Gastrocnemius medialis (tissue), 4 donors: Measurements from ENCODE around the gene METAP1. TPM values are rescaled to one million over a fixed set of nuclear protein-coding genes. Genes with fewer than 3 reads are reported as not detected.

Source experiments
- ATAC-seq, 2 donors: fragments of 150-250 bp; one replicate each; pipeline ENCODE4 v1.9.1; 2016
- DNase-seq, 2 donors: peaks; one replicate each; pipeline ENCODE4 v3.0.0-alpha.2; 2019
- H3K27ac ChIP-seq, 4 donors: fragments of 200-600 bp; sonication (generic); 1 replicate in 1 of 4; 2 replicates in 3 of 4; pipeline ENCODE4 v1.5.1; 2016 to 2018; ENCODE audit warnings: mild to moderate bottlenecking in 2 of 4, moderate library complexity in 1 of 4
- H3K27me3 ChIP-seq, 3 donors: fragments of 200-600 bp; sonication (generic) in 2 of 3; 1 replicate in 1 of 3; 2 replicates in 2 of 3; pipeline versions ENCODE4 v1.5.1 to v1.6.0; 2016 to 2019; ENCODE audit warnings: mild to moderate bottlenecking in 1 of 3, moderate library complexity in 1 of 3
- H3K36me3 ChIP-seq, 2 donors: fragments of 200-600 bp; sonication (generic) in 1 of 2; one replicate each; pipeline ENCODE4 v1.5.1; 2017 to 2018
- H3K4me1 ChIP-seq, 2 donors: fragments of 200-600 bp; sonication (generic) in 1 of 2; one replicate each; pipeline ENCODE4 v1.5.1; 2016 to 2017; ENCODE audit warnings: mild to moderate bottlenecking in 2 of 2
- H3K4me3 ChIP-seq, 4 donors: fragments of 200-600 bp; sonication (generic) in 3 of 4; 1 replicate in 1 of 4; 2 replicates in 3 of 4; pipeline ENCODE4 v1.5.1; 2016 to 2019; ENCODE audit warnings: mild to moderate bottlenecking in 2 of 4
- H3K9me3 ChIP-seq, 3 donors: fragments of 200-600 bp; sonication (generic) in 2 of 3; 1 replicate in 1 of 3; 2 replicates in 2 of 3; pipeline ENCODE4 v1.5.1; 2016 to 2019
- POLR2A ChIP-seq, 2 donors: fragments of 450-650 bp; IDR thresholded peaks; one replicate each; pipeline ENCODE4 v1.6.1; 2017; ENCODE audit warnings: antibody characterized with exemption in 2 of 2, mild to moderate bottlenecking in 2 of 2, moderate library complexity in 2 of 2
- in situ Hi-C, 4 donors: fragments of 200-750 bp; cut with MboI; loops; one replicate each; pipeline versions ENCODE4 v1.15.0 to v1.8.0; 2017; ENCODE audit warnings: low sequenced_read_pairs in 4 of 4
- intact Hi-C: fragments of 100-400 bp; cut with DNase I; formaldehyde crosslinking; loops from one replicate; pipeline ENCODE4 v1.15.1; 2023; ENCODE audit warnings: low total_unique reads
- total RNA-seq, 4 donors: library from RNA; depleted of rRNA; stranded (reverse); fragments of >200 nt; gene quantifications; one replicate each; pipeline versions ENCODE4 v1.1.0 to v1.2.3, GENCODE V29; 2016
- TF ChIP-seq, protein P1 (sequence below), 5 experiments: fragments of 450-650 bp in 3 of 5; fragments of 200-600 bp in 2 of 5; sonication (generic) in 2 of 5; IDR thresholded peaks in 4 of 5; conservative IDR thresholded peaks in 1 of 5; 1 replicate in 4 of 5; 2 replicates in 1 of 5; pipeline ENCODE4 v1.5.1; 2016 to 2019; ENCODE audit warnings: antibody characterized with exemption in 5 of 5, mild to moderate bottlenecking in 3 of 5, moderate library complexity in 3 of 5

The METAP1 gene
- total RNA-seq, 4 donors from 2014 or later = 33.3 to 45.0 (median 37.9) TPM

DNA sequence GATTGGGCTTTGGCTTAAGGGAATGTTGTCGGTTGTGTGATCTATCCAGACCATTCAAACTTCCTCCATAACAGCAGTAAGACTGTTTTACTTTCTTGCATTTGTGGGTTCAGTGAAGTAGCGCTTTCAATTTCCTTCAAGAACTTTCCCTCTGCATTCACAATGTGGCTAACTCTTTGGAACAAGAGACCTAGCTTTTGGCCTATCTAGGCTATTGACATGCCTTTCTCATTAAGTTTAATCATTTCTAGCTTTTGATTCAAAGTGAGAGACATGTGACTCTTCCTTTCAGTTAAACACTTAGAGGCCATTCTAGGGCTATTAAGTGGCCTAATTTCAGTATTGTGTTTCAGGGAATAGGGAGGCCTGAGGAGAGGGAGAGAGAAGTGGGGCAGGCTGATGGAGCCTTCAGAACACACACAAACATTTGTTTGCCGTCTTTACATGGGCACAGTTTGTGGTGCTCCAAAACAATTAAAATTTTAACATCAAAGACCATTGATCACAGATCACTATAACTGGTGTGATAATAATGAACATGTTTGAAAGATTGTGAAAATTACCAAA is 59.0 kb downstream of the METAP1 start:
- Histone ChIP-seq H3K27ac (no peak overlapping the region), H3K36me3 (peaks cover 0 to 17% of the 10 kb centered on the region in 2 donors), H3K4me1 (no peaks in the 10 kb centered on the region), H3K27me3 (no peaks in the 10 kb centered on the region), H3K9me3 (no peaks in the 10 kb centered on the region), H3K4me3 (no peak overlapping the region)
- intact Hi-C loops = no loop called here
- in situ Hi-C loops = loop anchor here in 3 of 4 donors (5.0 to 25.0 kb wide), 5 partner anchors 50 to 590 kb away; partner anchors contain the start of genes EIF4E (in 2 of the 3) and METAP1 (in 2 of the 3)
- DNase-seq (no peak), ATAC-seq (no peak)
- TF ChIP-seq POLR2A (IDR thresholded peaks at IDR 0.05) = no peak
- TF ChIP-seq, protein P1, sequence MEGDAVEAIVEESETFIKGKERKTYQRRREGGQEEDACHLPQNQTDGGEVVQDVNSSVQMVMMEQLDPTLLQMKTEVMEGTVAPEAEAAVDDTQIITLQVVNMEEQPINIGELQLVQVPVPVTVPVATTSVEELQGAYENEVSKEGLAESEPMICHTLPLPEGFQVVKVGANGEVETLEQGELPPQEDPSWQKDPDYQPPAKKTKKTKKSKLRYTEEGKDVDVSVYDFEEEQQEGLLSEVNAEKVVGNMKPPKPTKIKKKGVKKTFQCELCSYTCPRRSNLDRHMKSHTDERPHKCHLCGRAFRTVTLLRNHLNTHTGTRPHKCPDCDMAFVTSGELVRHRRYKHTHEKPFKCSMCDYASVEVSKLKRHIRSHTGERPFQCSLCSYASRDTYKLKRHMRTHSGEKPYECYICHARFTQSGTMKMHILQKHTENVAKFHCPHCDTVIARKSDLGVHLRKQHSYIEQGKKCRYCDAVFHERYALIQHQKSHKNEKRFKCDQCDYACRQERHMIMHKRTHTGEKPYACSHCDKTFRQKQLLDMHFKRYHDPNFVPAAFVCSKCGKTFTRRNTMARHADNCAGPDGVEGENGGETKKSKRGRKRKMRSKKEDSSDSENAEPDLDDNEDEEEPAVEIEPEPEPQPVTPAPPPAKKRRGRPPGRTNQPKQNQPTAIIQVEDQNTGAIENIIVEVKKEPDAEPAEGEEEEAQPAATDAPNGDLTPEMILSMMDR (IDR thresholded peaks at IDR 0.05 in 4 of 5, conservative IDR thresholded peaks at IDR 0.05 in 1 of 5) = no peak

DNA sequence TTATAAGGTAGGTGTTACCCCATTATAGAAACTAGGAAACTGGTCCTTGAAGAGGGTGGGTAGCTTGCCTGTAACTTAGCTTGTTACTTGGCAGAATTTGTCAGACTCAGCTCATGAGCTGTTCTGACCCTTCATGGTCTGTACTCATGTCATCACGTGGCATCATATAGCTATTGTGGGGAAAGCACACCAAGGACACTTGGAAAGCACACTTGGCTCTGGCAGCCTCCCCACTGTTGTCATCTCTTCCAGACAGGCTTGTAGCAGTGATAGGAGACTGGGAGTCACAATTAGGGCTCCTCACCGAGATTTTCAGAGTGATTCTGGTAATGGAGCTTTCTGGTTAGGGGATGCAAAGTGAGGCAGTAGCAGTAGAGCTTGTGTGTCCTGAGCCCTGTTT is 62.7 kb downstream of the METAP1 start:
- Histone ChIP-seq H3K27me3 (no peaks in the 10 kb centered on the region), H3K4me3 (no peak overlapping the region), H3K9me3 (no peaks in the 10 kb centered on the region), H3K36me3 (peaks cover 0 to 7% of the 10 kb centered on the region in 2 donors), H3K4me1 (peaks cover 7 to 29% of the 10 kb centered on the region in 2 donors), H3K27ac (peak overlapping the region in 2 of 4 donors; percentile 15 to 16)
- in situ Hi-C loops = loop anchor here (5.0 to 25.0 kb wide), 5 partner anchors 53 to 593 kb away; partner anchors contain the start of genes EIF4E (in 2 of the 4) and METAP1 (in 2 of the 4)
- TF ChIP-seq, protein P1 (IDR thresholded peaks at IDR 0.05 in 4 of 5, conservative IDR thresholded peaks at IDR 0.05 in 1 of 5) = no peak
- TF ChIP-seq POLR2A (IDR thresholded peaks at IDR 0.05) = no peak
- ATAC-seq (no peak), DNase-seq (no peak)
- intact Hi-C loops = loop anchor here (5.0 kb wide), 1 partner anchor 591 kb away; no protein-coding TSS in a partner anchor

DNA sequence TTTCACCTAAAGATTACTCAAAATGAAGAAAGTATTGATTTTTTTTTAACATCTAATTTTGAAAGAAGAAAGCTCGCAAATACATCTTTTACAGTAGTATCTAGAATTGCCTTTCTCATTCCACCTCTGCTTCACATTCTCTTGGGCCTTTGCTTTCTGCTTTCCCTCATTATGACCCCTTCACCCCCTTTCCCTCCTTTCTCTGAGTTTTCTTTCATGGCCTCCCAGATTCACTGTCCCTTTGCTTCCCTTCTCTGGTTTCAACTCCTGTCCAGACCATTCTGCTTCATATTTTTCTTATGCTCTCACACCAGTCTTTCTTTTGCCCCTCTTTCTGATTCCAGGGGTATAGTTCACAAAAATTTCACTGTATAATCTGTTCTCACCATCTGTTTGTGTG is 64.0 kb downstream of the METAP1 start:
- H3K9me3 ChIP-seq = no peaks in the 10 kb centered on the region
- H3K27ac ChIP-seq = peak overlapping the region in 2 of 4 donors; percentile 79 to 81
- DNase-seq = no peak
- in situ Hi-C loops = loop anchor here (5.0 to 25.0 kb wide), 5 partner anchors 55 to 595 kb away; partner anchors contain the start of genes EIF4E (in 2 of the 4) and METAP1 (in 2 of the 4)
- H3K4me1 ChIP-seq = peaks cover 7 to 29% of the 10 kb centered on the region in 2 donors
- H3K36me3 ChIP-seq = peaks cover 0 to 7% of the 10 kb centered on the region in 2 donors
- no peak overlapping the region for H3K4me3 ChIP-seq
- TF ChIP-seq, protein P1 (IDR thresholded peaks at IDR 0.05 in 4 of 5, conservative IDR thresholded peaks at IDR 0.05 in 1 of 5) = no peak
- H3K27me3 ChIP-seq = no peaks in the 10 kb centered on the region
- no peak for ATAC-seq
- intact Hi-C loops = loop anchor here (5.0 kb wide), 1 partner anchor 592 kb away; no protein-coding TSS in a partner anchor

DNA sequence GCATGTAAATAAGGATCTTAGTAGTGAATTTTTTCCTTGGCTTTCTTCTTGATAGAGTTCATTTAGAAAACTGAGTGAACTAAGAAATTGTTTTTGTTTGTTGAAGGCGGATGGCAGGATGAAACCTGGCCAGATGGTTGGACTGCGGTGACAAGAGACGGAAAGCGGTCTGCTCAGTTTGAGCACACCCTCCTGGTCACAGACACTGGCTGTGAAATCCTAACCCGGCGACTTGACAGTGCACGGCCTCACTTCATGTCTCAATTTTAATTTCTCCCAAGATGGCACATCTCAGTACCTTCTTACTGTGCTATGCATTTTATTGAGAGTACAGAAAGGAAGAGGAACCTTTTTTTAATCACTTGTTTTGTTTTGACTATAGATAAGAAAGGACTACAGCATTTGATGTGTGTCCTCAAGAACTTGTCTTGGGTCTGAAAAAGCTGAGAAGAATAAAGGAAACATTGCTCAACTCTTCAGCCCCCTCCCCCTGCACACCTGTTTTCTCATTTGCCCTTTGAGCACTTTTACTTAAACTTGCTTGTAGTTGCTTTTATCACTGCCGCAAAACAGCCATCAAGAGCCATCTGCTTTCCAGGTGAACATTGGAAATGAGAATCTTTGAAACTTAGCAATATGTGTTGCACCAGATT is 65.7 kb downstream of the METAP1 start:
- H3K36me3 ChIP-seq = peaks cover 0 to 7% of the 10 kb centered on the region in 2 donors
- no peak overlapping the region for H3K4me3 ChIP-seq
- no peaks in the 10 kb centered on the region for H3K27me3 ChIP-seq
- TF ChIP-seq POLR2A (IDR thresholded peaks at IDR 0.05) = no peak
- TF ChIP-seq, protein P1 (IDR thresholded peaks at IDR 0.05 in 4 of 5, conservative IDR thresholded peaks at IDR 0.05 in 1 of 5) = no peak
- peak in 1 of 2 donors; percentile 21 for ATAC-seq
- peaks cover 7 to 29% of the 10 kb centered on the region in 2 donors for H3K4me1 ChIP-seq
- DNase-seq = no peak
- in situ Hi-C loops (loop anchor here in 2 of 4 donors (25.0 kb wide), 1 partner anchor 124 kb away; the partner anchor contains the start of gene EIF4E (in 2 of the 2)), intact Hi-C loops (loop anchor here (5.0 kb wide), 1 partner anchor 134 kb away; the partner anchor contains the start of gene EIF4E)
- no peaks in the 10 kb centered on the region for H3K9me3 ChIP-seq
- peak overlapping the region; percentile 45 to 81 (median 67) for H3K27ac ChIP-seq
